ENCODE measurements around the gene SORCS2.
"Not testable (repeated sequence)": the region's sequence is repeated elsewhere in the genome, so short reads cannot be mapped to it uniquely, and the experiment has no call there.

Gene SORCS2

GRCh38 chr4:7160439-7160838 is 31.9 kb upstream of the SORCS2 start:
- no peaks in the 10 kb centered on the region for H3K9me3 ChIP-seq (ENCODE audit: control insufficient read depth in 2 of 2, low read length in 2 of 2)
- no peak overlapping the region for H3K27ac ChIP-seq (ENCODE audit: low read length)

GRCh38 chr4:7160951-7161440 is 31.3 kb upstream of the SORCS2 start:
- Histone ChIP-seq H3K27me3 (ENCODE audit: control insufficient read depth in 1 of 2, insufficient read depth in 2 of 2, low read length in 2 of 2) (no peaks in the 10 kb centered on the region), H3K4me3 (ENCODE audit: low read length in 2 of 2) (no peak overlapping the region), H3K4me1 (ENCODE audit: control insufficient read depth, insufficient read depth, low read length) (peaks cover 7% of the 10 kb centered on the region), H3K36me3 (ENCODE audit: control insufficient read depth in 2 of 2, insufficient read depth in 2 of 2, low read length in 2 of 2) (no peaks in the 10 kb centered on the region), H3K27ac (ENCODE audit: low read length) (no peak overlapping the region), H3K9ac (ENCODE audit: low read length in 2 of 2) (no peak overlapping the region), H3K9me3 (ENCODE audit: control insufficient read depth in 2 of 2, low read length in 2 of 2) (no peaks in the 10 kb centered on the region)

More at GRCh38 chr4:7160439-7160838, 31.9 kb upstream of the SORCS2 start:
- no peaks in the 10 kb centered on the region for H3K36me3 ChIP-seq (ENCODE audit: control insufficient read depth in 2 of 2, insufficient read depth in 2 of 2, low read length in 2 of 2)
- H3K27me3 ChIP-seq (ENCODE audit: control insufficient read depth in 1 of 2, insufficient read depth in 2 of 2, low read length in 2 of 2): no peaks in the 10 kb centered on the region
- H3K4me1 ChIP-seq (ENCODE audit: control insufficient read depth, insufficient read depth, low read length): peaks cover 13% of the 10 kb centered on the region
- no peak overlapping the region for H3K4me3 ChIP-seq (ENCODE audit: low read length in 2 of 2)
- H3K9ac ChIP-seq (ENCODE audit: low read length in 2 of 2): no peak overlapping the region

GRCh38 chr4:7161721-7162214 is 30.6 kb upstream of the SORCS2 start:
- no peaks in the 10 kb centered on the region for H3K9me3 ChIP-seq (ENCODE audit: control insufficient read depth in 2 of 2, low read length in 2 of 2)
- no peaks in the 10 kb centered on the region for H3K27me3 ChIP-seq (ENCODE audit: control insufficient read depth in 1 of 2, insufficient read depth in 2 of 2, low read length in 2 of 2)
- no peak overlapping the region for H3K4me3 ChIP-seq (ENCODE audit: low read length in 2 of 2)
- no peak overlapping the region for H3K9ac ChIP-seq (ENCODE audit: low read length in 2 of 2)
- no peak overlapping the region for H3K27ac ChIP-seq (ENCODE audit: low read length)
- peaks cover under 1% of the 10 kb centered on the region for H3K4me1 ChIP-seq (ENCODE audit: control insufficient read depth, insufficient read depth, low read length)
- H3K36me3 ChIP-seq (ENCODE audit: control insufficient read depth in 2 of 2, insufficient read depth in 2 of 2, low read length in 2 of 2): no peaks in the 10 kb centered on the region

DNA sequence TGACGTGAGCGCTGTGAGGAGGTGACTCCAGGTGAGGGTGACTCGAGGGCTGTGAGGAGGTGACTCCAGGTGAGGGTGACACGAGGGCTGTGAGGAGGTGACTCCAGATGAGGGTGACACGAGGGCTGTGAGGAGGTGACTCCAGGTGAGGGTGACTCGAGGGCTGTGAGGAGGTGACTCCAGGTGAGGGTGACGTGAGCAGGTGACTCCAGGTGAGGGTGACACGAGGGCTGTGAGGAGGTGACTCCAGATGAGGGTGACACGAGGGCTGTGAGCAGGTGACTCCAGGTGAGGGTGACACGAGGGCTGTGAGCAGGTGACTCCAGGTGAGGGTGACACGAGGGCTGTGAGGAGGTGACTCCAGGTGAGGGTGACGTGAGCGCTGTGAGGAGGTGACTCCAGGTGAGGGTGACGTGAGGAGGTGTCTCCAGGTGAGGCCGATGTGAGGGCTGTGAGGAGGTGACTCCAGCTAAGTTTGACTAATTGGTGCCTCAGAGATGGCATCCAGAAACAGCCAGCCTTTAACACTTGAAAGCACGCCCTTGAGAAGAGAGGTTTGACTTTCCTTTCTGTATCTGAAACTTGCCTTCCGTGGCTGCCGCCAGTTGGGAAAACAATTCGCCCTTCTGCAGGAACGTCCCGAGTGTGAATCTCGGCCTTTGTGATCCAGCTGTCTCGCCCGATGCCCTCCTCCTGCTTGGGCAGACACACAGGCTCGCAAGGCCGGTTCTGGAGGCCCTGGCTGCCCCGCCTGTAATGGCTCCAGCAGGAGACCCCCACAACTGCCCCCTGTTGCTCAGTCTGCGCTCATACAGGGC is 27.1 kb upstream of the SORCS2 start:
- not testable (repeated sequence) for H3K9ac ChIP-seq (ENCODE audit: low read length in 2 of 2); H3K4me1 ChIP-seq (ENCODE audit: control insufficient read depth, insufficient read depth, low read length); H3K9me3 ChIP-seq (ENCODE audit: control insufficient read depth in 2 of 2, low read length in 2 of 2); H3K36me3 ChIP-seq (ENCODE audit: control insufficient read depth in 2 of 2, insufficient read depth in 2 of 2, low read length in 2 of 2); H3K4me3 ChIP-seq (ENCODE audit: low read length in 2 of 2); H3K27me3 ChIP-seq (ENCODE audit: control insufficient read depth in 1 of 2, insufficient read depth in 2 of 2, low read length in 2 of 2); H3K27ac ChIP-seq (ENCODE audit: low read length)

DNA sequence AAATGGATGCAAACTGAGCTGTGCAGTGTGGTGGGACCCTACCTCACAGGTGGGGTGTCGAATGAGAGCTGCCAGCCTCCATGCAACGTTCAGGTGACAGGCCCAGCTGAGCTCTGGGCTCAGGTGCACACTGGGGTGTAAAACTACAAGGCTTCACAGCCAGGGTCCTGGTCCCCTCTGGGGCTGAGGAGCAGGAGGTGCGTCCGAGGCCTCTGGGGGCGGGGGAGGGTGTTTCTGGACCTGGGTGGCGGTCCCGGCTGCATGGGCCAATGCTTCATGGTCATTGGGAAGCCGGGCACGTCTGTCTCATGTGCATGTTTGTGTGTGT is 26.5 kb upstream of the SORCS2 start:
- no peak overlapping the region for H3K9ac ChIP-seq (ENCODE audit: low read length in 2 of 2)
- H3K4me1 ChIP-seq (ENCODE audit: control insufficient read depth, insufficient read depth, low read length): no peaks in the 10 kb centered on the region
- no peaks in the 10 kb centered on the region for H3K36me3 ChIP-seq (ENCODE audit: control insufficient read depth in 2 of 2, insufficient read depth in 2 of 2, low read length in 2 of 2)
- no peak overlapping the region for H3K27ac ChIP-seq (ENCODE audit: low read length)
- H3K9me3 ChIP-seq (ENCODE audit: control insufficient read depth in 2 of 2, low read length in 2 of 2): no peaks in the 10 kb centered on the region
- no peaks in the 10 kb centered on the region for H3K27me3 ChIP-seq (ENCODE audit: control insufficient read depth in 1 of 2, insufficient read depth in 2 of 2, low read length in 2 of 2)
- H3K4me3 ChIP-seq (ENCODE audit: low read length in 2 of 2): no peak overlapping the region

DNA sequence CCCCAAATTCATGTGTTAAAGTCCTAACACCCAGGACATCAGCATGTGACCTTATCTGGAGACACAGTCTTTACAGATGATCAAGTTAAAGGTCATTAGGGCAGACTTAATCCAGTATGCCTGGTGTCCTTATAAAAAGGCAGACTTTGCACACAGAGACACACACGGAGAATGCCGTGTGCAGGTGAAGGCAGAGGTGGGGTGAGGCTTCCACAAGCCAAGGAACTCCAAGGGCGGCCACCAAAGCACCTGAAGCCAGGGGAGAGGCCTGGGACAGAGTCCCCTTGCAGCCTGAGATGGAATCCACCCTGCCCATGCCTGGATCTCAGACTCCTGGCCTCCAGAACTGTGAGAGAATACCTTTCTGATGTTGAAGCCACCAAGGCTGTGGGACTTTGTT is 26.1 kb upstream of the SORCS2 start:
- H3K4me1 ChIP-seq (ENCODE audit: control insufficient read depth, insufficient read depth, low read length): no peaks in the 10 kb centered on the region
- H3K27me3 ChIP-seq (ENCODE audit: control insufficient read depth in 1 of 2, insufficient read depth in 2 of 2, low read length in 2 of 2): no peaks in the 10 kb centered on the region
- no peak overlapping the region for H3K9ac ChIP-seq (ENCODE audit: low read length in 2 of 2)
- no peaks in the 10 kb centered on the region for H3K9me3 ChIP-seq (ENCODE audit: control insufficient read depth in 2 of 2, low read length in 2 of 2)
- no peak overlapping the region for H3K27ac ChIP-seq (ENCODE audit: low read length)
- H3K4me3 ChIP-seq (ENCODE audit: low read length in 2 of 2): no peak overlapping the region
- no peaks in the 10 kb centered on the region for H3K36me3 ChIP-seq (ENCODE audit: control insufficient read depth in 2 of 2, insufficient read depth in 2 of 2, low read length in 2 of 2)

DNA sequence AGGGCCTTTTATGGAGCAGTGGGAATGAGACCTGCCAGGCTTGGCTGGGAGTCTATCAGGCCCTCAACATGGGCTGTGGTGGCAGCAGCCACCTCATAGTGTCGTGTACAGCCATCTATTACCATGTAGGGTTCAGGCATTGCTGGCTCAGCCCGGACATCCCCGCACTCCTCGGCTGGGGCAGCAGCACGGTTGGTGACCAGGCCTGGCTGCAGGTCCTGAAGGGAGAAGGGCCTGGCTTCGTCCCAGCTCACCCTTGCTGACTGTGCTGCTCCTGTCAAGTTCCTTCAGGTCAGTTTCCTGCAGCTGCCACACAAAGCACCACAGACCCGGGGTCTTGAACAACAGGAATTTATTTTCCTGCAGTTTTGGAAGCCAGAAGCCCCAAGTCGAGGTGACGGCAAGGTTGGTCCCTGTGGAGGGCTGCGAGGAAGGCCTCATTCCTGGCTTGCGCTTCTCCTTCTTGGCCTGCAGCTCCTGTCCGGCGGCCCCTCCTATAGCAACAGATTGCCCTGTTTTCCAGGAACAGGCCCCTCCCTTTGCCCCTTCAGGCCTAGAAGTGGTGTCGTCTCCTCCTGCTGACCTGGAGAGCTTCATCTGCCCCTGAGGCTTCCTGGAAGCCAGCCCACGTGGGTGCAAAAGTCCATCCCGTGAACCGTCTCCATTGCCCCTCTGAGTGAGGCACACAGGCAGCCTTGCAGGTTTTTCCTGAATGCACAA is 25.2 kb upstream of the SORCS2 start:
- H3K4me3 ChIP-seq (ENCODE audit: low read length in 2 of 2): no peak overlapping the region
- H3K9ac ChIP-seq (ENCODE audit: low read length in 2 of 2): no peak overlapping the region
- no peak overlapping the region for H3K27ac ChIP-seq (ENCODE audit: low read length)

DNA sequence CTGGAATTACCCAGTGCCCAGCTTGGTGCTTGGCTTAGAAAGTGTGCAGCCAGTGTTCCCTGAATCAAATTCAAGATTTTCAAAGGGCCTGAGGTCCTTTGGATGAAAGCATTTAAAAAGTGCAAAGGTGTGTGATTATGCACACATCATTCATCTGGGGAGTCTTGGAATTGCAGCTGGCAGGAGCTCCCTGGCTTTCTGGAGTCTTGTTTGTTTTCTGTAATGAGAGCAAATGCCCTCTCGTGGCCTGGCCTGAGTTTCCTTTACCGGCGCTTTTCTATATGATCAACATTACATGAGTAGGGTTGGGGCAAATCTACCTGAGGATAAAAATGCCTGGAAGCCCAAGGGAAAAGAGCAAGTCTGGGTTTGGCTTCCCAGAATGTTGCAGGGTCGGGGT is 24.6 kb upstream of the SORCS2 start:
- Histone ChIP-seq H3K36me3 (ENCODE audit: control insufficient read depth in 2 of 2, insufficient read depth in 2 of 2, low read length in 2 of 2) (no peaks in the 10 kb centered on the region), H3K27me3 (ENCODE audit: control insufficient read depth in 1 of 2, insufficient read depth in 2 of 2, low read length in 2 of 2) (no peaks in the 10 kb centered on the region), H3K4me1 (ENCODE audit: control insufficient read depth, insufficient read depth, low read length) (no peaks in the 10 kb centered on the region), H3K27ac (ENCODE audit: low read length) (no peak overlapping the region), H3K9ac (ENCODE audit: low read length in 2 of 2) (no peak overlapping the region), H3K4me3 (ENCODE audit: low read length in 2 of 2) (no peak overlapping the region), H3K9me3 (ENCODE audit: control insufficient read depth in 2 of 2, low read length in 2 of 2) (no peaks in the 10 kb centered on the region)

More for the DNA sequence above, 25.2 kb upstream of the SORCS2 start:
- H3K9me3 ChIP-seq (ENCODE audit: control insufficient read depth in 2 of 2, low read length in 2 of 2): no peaks in the 10 kb centered on the region
- no peaks in the 10 kb centered on the region for H3K4me1 ChIP-seq (ENCODE audit: control insufficient read depth, insufficient read depth, low read length)
- H3K36me3 ChIP-seq (ENCODE audit: control insufficient read depth in 2 of 2, insufficient read depth in 2 of 2, low read length in 2 of 2): no peaks in the 10 kb centered on the region
- no peaks in the 10 kb centered on the region for H3K27me3 ChIP-seq (ENCODE audit: control insufficient read depth in 1 of 2, insufficient read depth in 2 of 2, low read length in 2 of 2)

- Histone ChIP-seq H3K4me3 (ENCODE audit: low read length in 2 of 2) (no peak overlapping the region), H3K9ac (ENCODE audit: low read length in 2 of 2) (no peak overlapping the region), H3K9me3 (ENCODE audit: control insufficient read depth in 2 of 2, low read length in 2 of 2) (no peaks in the 10 kb centered on the region), H3K27me3 (ENCODE audit: control insufficient read depth in 1 of 2, insufficient read depth in 2 of 2, low read length in 2 of 2) (no peaks in the 10 kb centered on the region), H3K4me1 (ENCODE audit: control insufficient read depth, insufficient read depth, low read length) (no peaks in the 10 kb centered on the region), H3K36me3 (ENCODE audit: control insufficient read depth in 2 of 2, insufficient read depth in 2 of 2, low read length in 2 of 2) (no peaks in the 10 kb centered on the region), H3K27ac (ENCODE audit: low read length) (no peak overlapping the region)
These were observed 24.2 kb upstream of the SORCS2 start for GRCh38 chr4:7168106-7168505.

DNA sequence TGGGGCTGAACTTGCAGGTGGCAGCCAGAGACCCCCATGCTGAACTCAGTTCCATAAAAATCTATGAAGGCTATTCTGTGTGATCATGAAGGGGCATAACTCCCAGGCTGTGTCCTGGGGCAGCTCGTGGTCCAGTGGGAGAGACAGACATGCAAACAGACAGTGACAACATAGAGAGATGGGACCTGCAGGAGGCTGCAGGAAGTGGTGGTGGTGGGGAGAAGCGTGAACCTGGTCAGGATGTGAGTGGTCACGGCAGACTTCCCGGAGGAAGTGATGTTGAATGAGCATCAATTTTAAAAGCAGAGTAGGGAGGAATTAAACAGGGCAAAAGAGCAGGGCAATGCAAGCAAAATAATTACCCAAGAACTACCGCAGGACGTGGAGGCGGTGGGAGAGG is 23.2 kb upstream of the SORCS2 start:
- Histone ChIP-seq H3K27me3 (ENCODE audit: control insufficient read depth in 1 of 2, insufficient read depth in 2 of 2, low read length in 2 of 2) (no peaks in the 10 kb centered on the region), H3K27ac (ENCODE audit: low read length) (no peak overlapping the region), H3K9ac (ENCODE audit: low read length in 2 of 2) (no peak overlapping the region), H3K4me3 (ENCODE audit: low read length in 2 of 2) (no peak overlapping the region), H3K36me3 (ENCODE audit: control insufficient read depth in 2 of 2, insufficient read depth in 2 of 2, low read length in 2 of 2) (no peaks in the 10 kb centered on the region), H3K9me3 (ENCODE audit: control insufficient read depth in 2 of 2, low read length in 2 of 2) (no peaks in the 10 kb centered on the region), H3K4me1 (ENCODE audit: control insufficient read depth, insufficient read depth, low read length) (no peaks in the 10 kb centered on the region)

GRCh38 chr4:7170012-7170411 is 22.3 kb upstream of the SORCS2 start:
- H3K36me3 ChIP-seq (ENCODE audit: control insufficient read depth in 2 of 2, insufficient read depth in 2 of 2, low read length in 2 of 2): no peaks in the 10 kb centered on the region
- no peak overlapping the region for H3K27ac ChIP-seq (ENCODE audit: low read length)
- H3K4me1 ChIP-seq (ENCODE audit: control insufficient read depth, insufficient read depth, low read length): no peaks in the 10 kb centered on the region
- H3K9ac ChIP-seq (ENCODE audit: low read length in 2 of 2): no peak overlapping the region
- H3K4me3 ChIP-seq (ENCODE audit: low read length in 2 of 2): no peak overlapping the region
- no peaks in the 10 kb centered on the region for H3K27me3 ChIP-seq (ENCODE audit: control insufficient read depth in 1 of 2, insufficient read depth in 2 of 2, low read length in 2 of 2)
- H3K9me3 ChIP-seq (ENCODE audit: control insufficient read depth in 2 of 2, low read length in 2 of 2): no peaks in the 10 kb centered on the region

Measured in stomach smooth muscle (tissue), 2 donors.